ENCODE data around the gene NABP2.

The NABP2 gene

GRCh38 chr12:56205445-56205844 is 18.7 kb upstream of the NABP2 start:
- peaks cover 54% of the 10 kb centered on the region for H3K36me3 ChIP-seq (replicated peaks)
- H3K27ac ChIP-seq = no peak overlapping the region
- in situ Hi-C loops (cut with HindIII; ENCODE audit: low pct_ligation_motif_present, low sequenced_read_pairs) = no loop called here
- H3K4me3 ChIP-seq (ENCODE audit: low read depth, low read length) = no peak overlapping the region
- peak; percentile 15 for TF ChIP-seq CTCF (IDR thresholded peaks at IDR 0.05; ENCODE audit: low read depth, low read length, missing control alignments)
- no peaks in the 10 kb centered on the region for H3K27me3 ChIP-seq (replicated peaks)
- DNase-seq = no peak

GRCh38 chr12:56206452-56207166 is 17.5 kb upstream of the NABP2 start:
- TF ChIP-seq CTCF (IDR thresholded peaks at IDR 0.05; ENCODE audit: low read depth, low read length, missing control alignments) = peak; percentile 85
- H3K27me3 ChIP-seq (replicated peaks) = no peaks in the 10 kb centered on the region
- H3K36me3 ChIP-seq (replicated peaks) = peaks cover 64% of the 10 kb centered on the region
- in situ Hi-C loops (cut with HindIII; ENCODE audit: low pct_ligation_motif_present, low sequenced_read_pairs) = no loop called here
- H3K4me3 ChIP-seq (ENCODE audit: low read depth, low read length) = no peak overlapping the region
- peak; percentile 62 for DNase-seq
- H3K27ac ChIP-seq = no peak overlapping the region

GRCh38 chr12:56208006-56208405 is 16.1 kb upstream of the NABP2 start:
- Histone ChIP-seq H3K4me3 (ENCODE audit: low read depth, low read length) (no peak overlapping the region), H3K27me3 (replicated peaks) (no peaks in the 10 kb centered on the region), H3K27ac (no peak overlapping the region), H3K36me3 (replicated peaks) (peaks cover 77% of the 10 kb centered on the region)
- no peak for TF ChIP-seq CTCF (IDR thresholded peaks at IDR 0.05; ENCODE audit: low read depth, low read length, missing control alignments)
- DNase-seq = no peak
- in situ Hi-C loops (cut with HindIII; ENCODE audit: low pct_ligation_motif_present, low sequenced_read_pairs) = no loop called here

GRCh38 chr12:56212361-56212760 is 11.8 kb upstream of the NABP2 start:
- in situ Hi-C loops (cut with HindIII; ENCODE audit: low pct_ligation_motif_present, low sequenced_read_pairs) = no loop called here
- TF ChIP-seq CTCF (IDR thresholded peaks at IDR 0.05; ENCODE audit: low read depth, low read length, missing control alignments) = no peak
- no peak for DNase-seq

GRCh38 chr12:56213878-56214277 is 10.3 kb upstream of the NABP2 start:
- DNase-seq = no peak
- no peak overlapping the region for H3K4me3 ChIP-seq (ENCODE audit: low read depth, low read length)
- peaks cover 63% of the 10 kb centered on the region for H3K36me3 ChIP-seq (replicated peaks)
- in situ Hi-C loops (cut with HindIII; ENCODE audit: low pct_ligation_motif_present, low sequenced_read_pairs) = no loop called here
- no peak overlapping the region for H3K27ac ChIP-seq
- H3K27me3 ChIP-seq (replicated peaks) = no peaks in the 10 kb centered on the region
- TF ChIP-seq CTCF (IDR thresholded peaks at IDR 0.05; ENCODE audit: low read depth, low read length, missing control alignments) = no peak

More at GRCh38 chr12:56212361-56212760, 11.8 kb upstream of the NABP2 start:
- Histone ChIP-seq H3K27me3 (replicated peaks) (no peaks in the 10 kb centered on the region), H3K36me3 (replicated peaks) (peaks cover 72% of the 10 kb centered on the region), H3K27ac (no peak overlapping the region), H3K4me3 (ENCODE audit: low read depth, low read length) (no peak overlapping the region)

- H3K36me3 ChIP-seq (replicated peaks) = peaks cover 44% of the 10 kb centered on the region
- H3K4me3 ChIP-seq (ENCODE audit: low read depth, low read length) = no peak overlapping the region
- in situ Hi-C loops (cut with HindIII; ENCODE audit: low pct_ligation_motif_present, low sequenced_read_pairs) = no loop called here
- no peak for DNase-seq
- no peak overlapping the region for H3K27ac ChIP-seq
- H3K27me3 ChIP-seq (replicated peaks) = no peaks in the 10 kb centered on the region
- no peak for TF ChIP-seq CTCF (IDR thresholded peaks at IDR 0.05; ENCODE audit: low read depth, low read length, missing control alignments)
Observed at GRCh38 chr12:56216461-56216860, 7.7 kb upstream of the NABP2 start.
